LNCAP (cell line): ENCODE data around the gene CAV2.

Source experiments
- TF ChIP-seq, protein P1 (sequence below): fragments of 450-650 bp; IDR thresholded peaks from 2 replicates; pipeline ENCODE4 v1.5.1; 2017; ENCODE audit warnings: mild to moderate bottlenecking

The CAV2 gene, protein sequence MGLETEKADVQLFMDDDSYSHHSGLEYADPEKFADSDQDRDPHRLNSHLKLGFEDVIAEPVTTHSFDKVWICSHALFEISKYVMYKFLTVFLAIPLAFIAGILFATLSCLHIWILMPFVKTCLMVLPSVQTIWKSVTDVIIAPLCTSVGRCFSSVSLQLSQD

DNA sequence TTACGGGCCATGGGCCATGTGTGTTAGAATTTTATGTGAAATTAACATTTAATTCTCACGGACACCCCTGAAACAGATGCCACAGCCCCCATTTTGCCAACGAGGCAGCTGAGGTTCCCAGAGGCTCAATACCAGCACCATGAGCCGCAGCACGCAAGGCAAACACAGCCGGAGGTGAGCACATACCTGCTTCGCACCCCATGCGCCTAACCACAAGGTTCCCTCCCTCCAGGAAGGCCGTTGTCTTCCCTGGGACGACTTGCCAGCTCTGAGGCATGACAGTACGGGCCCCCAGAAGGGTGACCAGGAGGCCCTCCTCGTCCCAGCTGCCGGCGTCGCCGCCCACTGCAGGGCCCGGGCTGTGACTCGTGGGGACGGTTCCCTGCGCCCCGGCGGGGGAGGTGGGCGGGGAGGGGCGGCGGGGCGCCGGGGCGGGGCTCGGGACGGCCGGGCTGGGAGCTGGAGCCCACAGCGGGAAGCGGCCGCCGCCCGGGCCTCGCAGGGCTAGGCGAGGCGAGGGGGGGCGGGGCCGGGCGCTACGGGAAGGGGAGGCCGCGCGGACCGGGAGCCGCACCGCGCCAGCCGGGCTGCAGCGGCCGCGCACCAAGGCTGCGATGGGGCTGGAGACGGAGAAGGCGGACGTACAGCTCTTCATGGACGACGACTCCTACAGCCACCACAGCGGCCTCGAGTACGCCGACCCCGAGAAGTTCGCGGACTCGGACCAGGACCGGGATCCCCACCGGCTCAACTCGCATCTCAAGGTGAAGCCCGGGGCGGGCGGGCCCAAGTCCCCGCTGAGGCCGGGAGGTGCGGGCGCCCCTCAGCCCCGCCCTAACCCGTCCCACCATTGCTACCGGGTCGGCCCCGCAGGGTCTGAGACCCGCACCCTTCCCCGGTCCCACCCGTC is at the start of gene CAV2:
CAV2 (plus strand) TSS at position 571 of the 910 bp plus-strand sequence; CDS start at position 615, 44 bp downstream.
- TF ChIP-seq, protein P1, sequence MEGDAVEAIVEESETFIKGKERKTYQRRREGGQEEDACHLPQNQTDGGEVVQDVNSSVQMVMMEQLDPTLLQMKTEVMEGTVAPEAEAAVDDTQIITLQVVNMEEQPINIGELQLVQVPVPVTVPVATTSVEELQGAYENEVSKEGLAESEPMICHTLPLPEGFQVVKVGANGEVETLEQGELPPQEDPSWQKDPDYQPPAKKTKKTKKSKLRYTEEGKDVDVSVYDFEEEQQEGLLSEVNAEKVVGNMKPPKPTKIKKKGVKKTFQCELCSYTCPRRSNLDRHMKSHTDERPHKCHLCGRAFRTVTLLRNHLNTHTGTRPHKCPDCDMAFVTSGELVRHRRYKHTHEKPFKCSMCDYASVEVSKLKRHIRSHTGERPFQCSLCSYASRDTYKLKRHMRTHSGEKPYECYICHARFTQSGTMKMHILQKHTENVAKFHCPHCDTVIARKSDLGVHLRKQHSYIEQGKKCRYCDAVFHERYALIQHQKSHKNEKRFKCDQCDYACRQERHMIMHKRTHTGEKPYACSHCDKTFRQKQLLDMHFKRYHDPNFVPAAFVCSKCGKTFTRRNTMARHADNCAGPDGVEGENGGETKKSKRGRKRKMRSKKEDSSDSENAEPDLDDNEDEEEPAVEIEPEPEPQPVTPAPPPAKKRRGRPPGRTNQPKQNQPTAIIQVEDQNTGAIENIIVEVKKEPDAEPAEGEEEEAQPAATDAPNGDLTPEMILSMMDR: no peak

GRCh38 chr7:116449950-116450349 is 49.6 kb upstream of the CAV2 start:
- TF ChIP-seq, protein P1: no peak

GRCh38 chr7:116451957-116452729 is 47.4 kb upstream of the CAV2 start:
- TF ChIP-seq, protein P1: no peak

GRCh38 chr7:116454377-116454776 is 45.2 kb upstream of the CAV2 start:
- TF ChIP-seq, protein P1: no peak

DNA sequence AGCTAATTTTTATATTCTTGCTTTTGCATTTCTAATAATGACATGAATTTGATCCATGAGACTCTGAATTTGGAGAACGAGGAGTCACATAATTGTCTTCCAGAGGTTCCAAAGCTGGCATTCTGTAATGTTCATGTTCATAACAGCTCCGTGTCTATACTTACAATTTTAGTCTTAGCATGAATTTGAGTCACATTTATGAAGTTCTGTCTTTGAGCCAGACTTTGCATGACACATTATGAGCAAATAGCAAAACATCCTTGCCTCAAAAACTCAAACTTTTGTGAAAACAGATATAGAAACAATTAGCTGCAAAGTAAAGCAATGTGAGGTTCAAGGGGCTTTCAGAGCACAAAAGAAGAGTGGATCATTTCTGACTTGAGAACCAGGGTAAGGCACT is 44.5 kb upstream of the CAV2 start:
- TF ChIP-seq, protein P1: no peak

DNA sequence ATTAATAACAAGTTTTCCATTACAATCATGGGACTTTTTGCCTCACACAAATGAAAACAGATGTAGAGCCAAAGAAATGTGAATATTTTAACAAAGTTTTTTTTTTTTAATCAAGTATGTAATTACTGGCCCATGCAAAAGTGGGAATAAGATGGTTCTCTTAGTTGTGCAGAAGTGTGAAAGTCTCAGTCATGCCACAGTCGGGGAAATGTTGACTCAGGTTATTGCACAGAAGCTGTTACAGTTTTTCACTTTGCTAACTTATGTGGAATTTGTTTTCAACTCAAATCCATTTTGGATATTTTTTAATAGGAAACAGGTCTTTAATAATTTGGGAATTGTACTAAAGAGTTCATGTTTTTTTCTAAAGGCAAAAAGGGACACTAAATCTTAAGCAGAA is 44.0 kb upstream of the CAV2 start:
- TF ChIP-seq, protein P1: no peak

DNA sequence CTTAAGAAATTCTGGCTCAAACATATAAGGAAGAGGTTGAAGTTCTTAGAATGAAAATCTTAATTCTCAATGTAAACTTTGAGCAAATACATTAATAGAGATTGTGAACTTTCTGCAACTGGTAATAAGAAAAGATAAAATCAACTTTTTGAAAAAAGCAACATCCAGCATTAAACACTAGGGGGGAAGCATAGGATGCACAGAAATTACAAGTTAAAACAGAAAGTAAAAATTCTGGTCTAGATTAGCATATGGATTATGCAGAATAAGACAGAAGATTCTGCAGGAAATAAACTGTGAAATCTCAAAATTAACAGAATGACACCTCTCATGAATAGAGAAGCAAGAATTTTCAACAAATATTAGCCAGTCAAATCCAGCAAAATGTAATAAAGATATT is 38.0 kb upstream of the CAV2 start:
- TF ChIP-seq, protein P1: no peak
